NOMO-1 treated with DMSO at 0.1 percent for 48 hours (cell line): Measurements from ENCODE around the gene CAP2.
"Not testable (repeated sequence)": the region's sequence is repeated elsewhere in the genome, so short reads cannot be mapped to it uniquely, and the experiment has no call there.

Experiments used
- DNase-seq: peaks from one replicate; lab custom pipeline; 2025; ENCODE audit not compliant: unreplicated experiment; lab: John Stamatoyannopoulos, UW

Gene CAP2

DNA sequence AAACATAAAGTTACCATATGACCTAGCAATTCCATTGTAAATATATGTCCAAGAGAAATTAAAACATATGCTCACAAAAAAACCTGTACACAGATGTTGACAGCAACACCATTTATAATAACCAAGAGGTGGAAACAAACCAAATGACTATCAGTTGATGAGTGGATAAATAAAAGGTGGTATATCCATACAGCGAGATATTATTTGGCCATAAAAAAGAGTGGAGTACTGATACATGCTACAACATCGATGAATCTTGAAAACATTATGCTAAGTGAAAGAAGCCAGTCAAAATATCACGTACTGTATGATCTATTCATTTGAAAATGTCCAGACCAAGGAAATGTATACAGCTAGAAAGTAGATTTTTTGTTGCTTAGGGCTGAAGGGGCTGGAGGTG lies 2.9 kb downstream of the CAP2 start:
- no peak for DNase-seq

DNA sequence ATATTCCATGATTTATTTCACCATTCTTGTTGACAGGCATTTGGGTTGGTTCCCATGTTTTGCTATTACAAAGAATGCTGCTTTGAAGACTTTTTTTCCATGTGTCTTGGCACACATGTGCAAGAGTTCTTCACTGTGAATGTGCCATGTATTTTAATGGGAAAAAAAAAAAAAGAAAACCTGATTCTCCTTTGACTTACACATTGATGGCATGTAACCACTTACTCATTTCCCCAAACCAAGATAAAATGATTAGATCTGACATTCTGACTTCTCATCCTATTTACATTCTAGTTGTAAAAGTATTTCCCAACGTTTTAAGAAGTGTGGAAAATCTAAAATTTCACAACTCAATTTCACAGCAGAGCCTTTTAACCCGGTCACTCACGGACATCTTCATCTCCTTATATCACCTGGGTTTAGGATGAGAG lies 4.4 kb downstream of the CAP2 start:
- DNase-seq, result no peak

GRCh38 chr6:17405181-17405943 lies 12.0 kb downstream of the CAP2 start:
- not testable (repeated sequence) for DNase-seq

GRCh38 chr6:17405944-17406245 lies 12.5 kb downstream of the CAP2 start:
- no peak for DNase-seq

- DNase-seq, result no peak
Measured at GRCh38 chr6:17408081-17408480, 14.7 kb downstream of the CAP2 start.

- DNase-seq, result no peak
Measured at GRCh38 chr6:17410281-17410680, 16.9 kb downstream of the CAP2 start.

GRCh38 chr6:17413313-17413750 lies 19.9 kb downstream of the CAP2 start:
- DNase-seq, result no peak

GRCh38 chr6:17414395-17414794 lies 21.0 kb downstream of the CAP2 start:
- DNase-seq, result not testable (repeated sequence)

- DNase-seq, result no peak
Measured at GRCh38 chr6:17415321-17415720, 21.9 kb downstream of the CAP2 start.

- no peak for DNase-seq
Measured at GRCh38 chr6:17416806-17417205, 23.4 kb downstream of the CAP2 start.

GRCh38 chr6:17417817-17418216 lies 24.4 kb downstream of the CAP2 start:
- no peak for DNase-seq

GRCh38 chr6:17418281-17419188 lies 25.1 kb downstream of the CAP2 start:
- peak; percentile 27 for DNase-seq

- DNase-seq, result no peak
Measured at GRCh38 chr6:17419189-17419575, 25.8 kb downstream of the CAP2 start.

GRCh38 chr6:17420368-17420767 lies 27.0 kb downstream of the CAP2 start:
- no peak for DNase-seq

GRCh38 chr6:17421406-17421805 lies 28.0 kb downstream of the CAP2 start:
- DNase-seq, result no peak

- no peak for DNase-seq
Measured at GRCh38 chr6:17423026-17423425, 29.6 kb downstream of the CAP2 start.

DNA sequence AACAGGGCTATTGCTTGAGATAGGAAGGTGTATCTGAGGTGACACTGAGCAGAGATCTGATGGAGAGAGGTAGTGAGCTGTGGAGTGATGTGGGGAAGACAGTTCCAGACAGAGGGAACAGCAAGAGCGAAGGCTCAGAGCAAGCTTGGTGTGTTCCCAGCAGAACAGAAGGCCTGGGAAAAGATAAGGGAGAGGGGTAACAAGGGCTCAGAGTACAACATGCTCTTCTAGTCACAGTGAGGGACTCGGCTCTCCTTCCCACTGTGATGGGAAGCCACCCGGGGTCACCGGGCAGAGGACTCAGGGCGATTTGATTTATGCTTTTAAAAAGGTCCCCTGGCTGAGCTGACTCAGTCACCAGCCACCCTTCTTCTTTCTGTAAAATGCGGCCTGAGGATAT lies 33.7 kb downstream of the CAP2 start:
- no peak for DNase-seq

- DNase-seq, result no peak
Measured at GRCh38 chr6:17427617-17428016, 34.2 kb downstream of the CAP2 start.

DNA sequence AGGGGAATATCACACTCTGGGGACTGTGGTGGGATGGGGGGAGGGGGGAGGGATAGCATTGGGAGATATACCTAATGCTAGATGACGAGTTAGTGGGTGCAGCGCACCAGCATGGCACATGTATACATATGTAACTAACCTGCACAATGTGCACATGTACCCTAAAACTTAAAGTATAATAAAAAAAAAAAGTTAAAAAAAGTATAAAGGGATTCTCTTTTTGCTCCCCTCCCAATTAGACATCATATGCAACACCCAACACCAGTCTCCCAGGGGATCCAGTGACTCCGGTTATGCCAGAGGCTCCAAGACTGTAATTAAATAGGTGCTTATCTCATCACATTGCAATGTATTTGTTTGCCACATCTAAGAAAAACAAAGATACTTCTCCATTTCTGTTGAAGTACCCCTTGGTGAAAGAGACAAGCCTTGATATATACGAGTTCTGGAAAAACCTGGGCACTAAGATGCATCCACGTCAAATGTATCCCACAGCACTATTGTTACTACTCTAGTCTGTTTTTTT lies 35.3 kb downstream of the CAP2 start:
- not testable (repeated sequence) for DNase-seq

GRCh38 chr6:17429383-17430061 lies 36.1 kb downstream of the CAP2 start:
- no peak for DNase-seq

GRCh38 chr6:17431581-17431980 lies 38.2 kb downstream of the CAP2 start:
- DNase-seq, result no peak
